SK-MEL-5 (cell line): ENCODE results near the gene SLC26A8. TPM values are rescaled to one million over a fixed set of nuclear protein-coding genes. Genes with fewer than 3 reads are reported as not detected.
"Not testable (repeated sequence)": the region's sequence is repeated elsewhere in the genome, so short reads cannot be mapped to it uniquely, and the experiment has no call there.

ENCODE experiments used
- DNase-seq: peaks from one replicate; pipeline ENCODE4 v3.0.0-alpha.2; 2016; ENCODE audit warnings: low read depth, low spot score
- in situ Hi-C: cut with HindIII; loops from 2 replicates; pipeline ENCODE4 v1.10.0; 2016; ENCODE audit warnings: low sequenced_read_pairs, high pct_unique_total_duplicates, low pct_unique_long_range_greater_than_20kb
- total RNA-seq: library from RNA; depleted of rRNA; stranded (reverse); fragments of >200 nt; shearing (Covaris generic); gene quantifications from 2 replicates; pipeline ENCODE4 v1.2.3, GENCODE V29; 2014

Gene SLC26A8
- total RNA-seq, 1 experiment from 2014 or later = not detected

GRCh38 chr6:36056178-36056577 lies 31.7 kb upstream of the SLC26A8 start:
- no peak for DNase-seq
- in situ Hi-C loops = no loop called here

GRCh38 chr6:36054956-36055355 lies 30.5 kb upstream of the SLC26A8 start:
- in situ Hi-C loops = no loop called here
- DNase-seq = no peak

- in situ Hi-C loops = no loop called here
- no peak for DNase-seq
Observed at GRCh38 chr6:36054415-36054814, 30.0 kb upstream of the SLC26A8 start.

GRCh38 chr6:36053878-36054277 lies 29.4 kb upstream of the SLC26A8 start:
- in situ Hi-C loops = no loop called here

GRCh38 chr6:36052097-36052496 lies 27.7 kb upstream of the SLC26A8 start:
- no peak for DNase-seq
- in situ Hi-C loops = no loop called here

More at GRCh38 chr6:36053878-36054277, 29.4 kb upstream of the SLC26A8 start:
- no peak for DNase-seq

- in situ Hi-C loops = no loop called here
- no peak for DNase-seq
Observed at GRCh38 chr6:36050947-36051710, 26.7 kb upstream of the SLC26A8 start.

- DNase-seq = no peak
- in situ Hi-C loops = no loop called here
Observed at GRCh38 chr6:36050305-36050704, 25.9 kb upstream of the SLC26A8 start.

GRCh38 chr6:36049582-36049981 lies 25.1 kb upstream of the SLC26A8 start:
- in situ Hi-C loops = no loop called here
- no peak for DNase-seq

- in situ Hi-C loops = no loop called here
Observed at GRCh38 chr6:36042618-36043260, 18.3 kb upstream of the SLC26A8 start.

GRCh38 chr6:36040958-36041357 lies 16.5 kb upstream of the SLC26A8 start:
- in situ Hi-C loops = no loop called here
- no peak for DNase-seq

More at GRCh38 chr6:36042618-36043260, 18.3 kb upstream of the SLC26A8 start:
- no peak for DNase-seq

GRCh38 chr6:36039112-36039511 lies 14.7 kb upstream of the SLC26A8 start:
- no peak for DNase-seq
- in situ Hi-C loops = no loop called here

- DNase-seq = no peak
- in situ Hi-C loops = no loop called here
Observed at GRCh38 chr6:36038120-36038876, 13.9 kb upstream of the SLC26A8 start.

GRCh38 chr6:36035225-36035624 lies 10.8 kb upstream of the SLC26A8 start:
- DNase-seq = no peak
- in situ Hi-C loops = no loop called here

GRCh38 chr6:36034441-36034840 lies 10.0 kb upstream of the SLC26A8 start:
- DNase-seq = no peak
- in situ Hi-C loops = no loop called here

- in situ Hi-C loops = no loop called here
- no peak for DNase-seq
Observed at GRCh38 chr6:36033935-36034334, 9.5 kb upstream of the SLC26A8 start.

- in situ Hi-C loops, DNase-seq: not testable (repeated sequence)
Observed at GRCh38 chr6:36033144-36033543, 8.7 kb upstream of the SLC26A8 start.

GRCh38 chr6:36032261-36032660 lies 7.8 kb upstream of the SLC26A8 start:
- DNase-seq = no peak
- in situ Hi-C loops = no loop called here

GRCh38 chr6:36029464-36029863 lies 5.0 kb upstream of the SLC26A8 start:
- in situ Hi-C loops = no loop called here
- DNase-seq = peak; percentile 4
